GM12892 (cell line): ENCODE measurements around the gene PWWP3B.

Source experiments
- POLR2A ChIP-seq: IDR thresholded peaks from 2 replicates; pipeline ENCODE4 v1.6.1; 2011; ENCODE audit warnings: low read depth, low read length, control low read depth
- POLR2AphosphoS5 ChIP-seq: IDR thresholded peaks from 2 replicates; pipeline ENCODE4 v1.6.1; 2011; ENCODE audit warnings: low read depth, low read length, control low read depth

- no peak for TF ChIP-seq POLR2AphosphoS5
- no peak for TF ChIP-seq POLR2A
These were observed 9.8 kb downstream of the PWWP3B start for GRCh38 chrX:106177982-106178321.
